H1 (cell line): ENCODE measurements around the gene FAM98C. TPM values are rescaled to one million over a fixed set of nuclear protein-coding genes. Genes with fewer than 3 reads are reported as not detected.

Experiments
- CTCF ChIA-PET: fragments of 300-600 bp; sonication (Branson Sonifier 250); formaldehyde crosslinking; loops from one replicate; lab custom pipeline; 2021; ENCODE audit not compliant: partially characterized antibody; lab: Charles Lee
- POLR2A ChIA-PET: fragments of 300-600 bp; sonication (Branson Sonifier 250); formaldehyde crosslinking; loops from one replicate; lab custom pipeline; 2021; ENCODE audit warnings: inconsistent platforms; ENCODE audit not compliant: partially characterized antibody; lab: Charles Lee
- DNase-seq, 2 experiments: peaks; one replicate each; pipeline versions ENCODE4 v3.0.0 to v3.0.0-alpha.2; 2010 to 2022; ENCODE audit warnings: low spot score in 2 of 2, low read depth in 1 of 2, mixed read lengths in 1 of 2
- FAIRE-seq: peaks from 2 replicates; lab custom pipeline; 2011; peaks lifted over from hg19 to GRCh38; lab: Jason Lieb, UNC
- H2AFZ ChIP-seq: 2 replicates; pipeline ENCODE4 v1.8.1; 2012; ENCODE audit warnings: low read length, inconsistent platforms
- H2AK5ac ChIP-seq: 2 replicates; pipeline ENCODE4 v1.6.1; 2013; ENCODE audit warnings: low read depth, low read length
- H2BK120ac ChIP-seq: replicated peaks from 2 replicates; pipeline ENCODE3; 2013; ENCODE audit warnings: low read depth, low read length, inconsistent platforms
- H2BK12ac ChIP-seq: 2 replicates; pipeline ENCODE4 v1.6.1; 2013; ENCODE audit warnings: low read depth, low read length
- H2BK15ac ChIP-seq: 2 replicates; pipeline ENCODE4 v1.6.1; 2013; ENCODE audit warnings: low read length
- H2BK20ac ChIP-seq: 2 replicates; pipeline ENCODE4 v1.6.1; 2013; ENCODE audit warnings: low read length
- H2BK5ac ChIP-seq: 2 replicates; pipeline ENCODE4 v1.6.1; 2013; ENCODE audit warnings: low read depth, low read length
- H3K14ac ChIP-seq: 2 replicates; pipeline ENCODE4 v1.6.1; 2013; ENCODE audit warnings: inconsistent platforms; ENCODE audit not compliant: insufficient read length
- H3K18ac ChIP-seq: 2 replicates; pipeline ENCODE4 v1.6.1; 2013; ENCODE audit warnings: low read length; ENCODE audit errors: extremely low read depth
- H3K23ac ChIP-seq: 2 replicates; pipeline ENCODE4 v1.6.1; 2013; ENCODE audit warnings: inconsistent platforms; ENCODE audit not compliant: insufficient read length
- H3K23me2 ChIP-seq: 2 replicates; pipeline ENCODE4 v1.6.1; 2013; ENCODE audit warnings: low read depth, low read length
- H3K27ac ChIP-seq: 2 replicates; pipeline ENCODE4 v1.6.1; 2011; ENCODE audit warnings: low read depth, low read length, inconsistent platforms
- H3K27me3 ChIP-seq, 4 experiments: replicated peaks in 1 of 4; 1 replicate in 1 of 4; 2 replicates in 3 of 4; pipeline versions ENCODE4 v1.6.1 to v1.8.1; 2011 to 2013; ENCODE audit warnings: low read length in 3 of 4, mild to moderate bottlenecking in 3 of 4, inconsistent platforms in 2 of 4, mixed read lengths in 2 of 4, moderate library complexity in 1 of 4; ENCODE audit not compliant: control insufficient read depth in 3 of 4, insufficient read depth in 3 of 4; ENCODE audit errors: extremely low read depth in 1 of 4
- H3K36me3 ChIP-seq, 4 experiments: 2 replicates each; pipeline versions ENCODE4 v1.6.1 to v1.8.1; 2011 to 2013; ENCODE audit warnings: mild to moderate bottlenecking in 4 of 4, low read length in 3 of 4, moderate library complexity in 2 of 4, control low read depth in 1 of 4, inconsistent platforms in 1 of 4; ENCODE audit not compliant: insufficient read depth in 4 of 4, control insufficient read depth in 2 of 4
- H3K4ac ChIP-seq: replicated peaks from 2 replicates; pipeline ENCODE3; 2013; ENCODE audit warnings: low read length, low read depth, mixed read lengths, inconsistent platforms; ENCODE audit not compliant: insufficient read length
- H3K4me1 ChIP-seq, 4 experiments: replicated peaks in 1 of 4; 1 replicate in 1 of 4; 2 replicates in 3 of 4; pipeline versions ENCODE4 v1.6.1 to v1.8.1; 2011 to 2013; ENCODE audit warnings: low read length in 3 of 4, inconsistent platforms in 2 of 4, mixed read lengths in 1 of 4; ENCODE audit not compliant: insufficient read depth in 4 of 4, control insufficient read depth in 3 of 4
- H3K4me2 ChIP-seq, 2 experiments: 2 replicates each; pipeline versions ENCODE4 v1.6.1 to v1.8.1; 2011 to 2013; ENCODE audit warnings: low read depth in 2 of 2, low read length in 2 of 2, control low read depth in 1 of 2, inconsistent platforms in 1 of 2, mild to moderate bottlenecking in 1 of 2; ENCODE audit not compliant: insufficient read depth in 1 of 2
- H3K4me3 ChIP-seq, 4 experiments: fragments of 200-600, 300-600 bp in 1 of 4; sonication (generic), shearing (Covaris generic), sonication (Bioruptor Twin) in 1 of 4; 2 replicates each; pipeline versions ENCODE4 v1.5.1 to v1.8.1; 2011 to 2016; ENCODE audit warnings: low read length in 4 of 4, low read depth in 3 of 4, control low read depth in 2 of 4, inconsistent platforms in 2 of 4, mild to moderate bottlenecking in 2 of 4, mixed read lengths in 1 of 4, moderate library complexity in 1 of 4; ENCODE audit not compliant: insufficient read depth in 2 of 4; ENCODE audit errors: extremely low read depth in 1 of 4
- H3K56ac ChIP-seq: replicated peaks from 2 replicates; pipeline ENCODE3; 2013; ENCODE audit warnings: low read depth, mild to moderate bottlenecking, mixed read lengths, low read length, inconsistent platforms; ENCODE audit not compliant: insufficient read length
- H3K79me1 ChIP-seq: 2 replicates; pipeline ENCODE4 v1.6.1; 2013; ENCODE audit warnings: low read depth, low read length, control low read depth
- H3K79me2 ChIP-seq, 2 experiments: 2 replicates each; pipeline versions ENCODE4 v1.6.1 to v1.8.1; 2012 to 2013; ENCODE audit warnings: low read length in 2 of 2, mild to moderate bottlenecking in 2 of 2, inconsistent platforms in 1 of 2; ENCODE audit not compliant: insufficient read depth in 2 of 2, control insufficient read depth in 1 of 2
- H3K9ac ChIP-seq, 4 experiments: replicated peaks in 1 of 4; 1 replicate in 1 of 4; 2 replicates in 3 of 4; pipeline versions ENCODE4 v1.6.1 to v1.8.1; 2011 to 2013; ENCODE audit warnings: low read depth in 3 of 4, low read length in 3 of 4, control low read depth in 2 of 4, mild to moderate bottlenecking in 2 of 4, moderate library complexity in 2 of 4, inconsistent platforms in 1 of 4; ENCODE audit errors: extremely low read depth in 1 of 4
- H3K9me3 ChIP-seq, 2 experiments: 2 replicates each; pipeline versions ENCODE4 v1.6.1 to v1.8.1; 2012 to 2013; ENCODE audit warnings: mild to moderate bottlenecking in 2 of 2, moderate library complexity in 2 of 2, control low read depth in 1 of 2, inconsistent platforms in 1 of 2, low read depth in 1 of 2, low read length in 1 of 2, mixed read lengths in 1 of 2; ENCODE audit not compliant: insufficient read depth in 2 of 2
- H4K20me1 ChIP-seq, 2 experiments: replicated peaks in 1 of 2; 2 replicates each; pipeline versions ENCODE3 to v1.8.1; 2011 to 2013; ENCODE audit warnings: inconsistent platforms in 2 of 2, low read length in 2 of 2, mild to moderate bottlenecking in 1 of 2; ENCODE audit not compliant: insufficient read depth in 2 of 2, control insufficient read depth in 1 of 2
- H4K5ac ChIP-seq: 2 replicates; pipeline ENCODE4 v1.6.1; 2013; ENCODE audit warnings: low read length, low read depth, mixed read lengths, inconsistent platforms; ENCODE audit not compliant: insufficient read length
- H4K8ac ChIP-seq: 2 replicates; pipeline ENCODE4 v1.8.0; 2013; ENCODE audit warnings: mild to moderate bottlenecking, moderate library complexity, low read length, inconsistent platforms; ENCODE audit not compliant: insufficient read depth; ENCODE audit errors: extremely low read depth
- H4K91ac ChIP-seq: replicated peaks from 2 replicates; pipeline ENCODE3; 2013; ENCODE audit warnings: low read length, mixed read lengths, inconsistent platforms; ENCODE audit not compliant: insufficient read length
- KDM4A ChIP-seq: IDR thresholded peaks from one replicate; pipeline ENCODE4 v1.7.1; 2012; ENCODE audit warnings: low read depth, mild to moderate bottlenecking, moderate library complexity, low read length, inconsistent platforms; ENCODE audit not compliant: severe bottlenecking
- NANOG ChIP-seq: IDR thresholded peaks from 2 replicates; pipeline ENCODE4 v1.6.1; 2011; ENCODE audit warnings: low read length, low read depth, mild to moderate bottlenecking, inconsistent platforms; ENCODE audit not compliant: insufficient read depth, poor library complexity, severe bottlenecking
- PHF8 ChIP-seq: fragments of 200-600 bp; sonication (generic); conservative IDR thresholded peaks from 2 replicates; pipeline ENCODE4 v1.7.1; 2012; ENCODE audit warnings: low read depth, mild to moderate bottlenecking, inconsistent platforms, low read length, moderate library complexity
- RAD21 ChIP-seq, 2 experiments: IDR thresholded peaks in 1 of 2; conservative IDR thresholded peaks in 1 of 2; 2 replicates each; pipeline ENCODE4 v1.6.1; 2011; ENCODE audit warnings: low read depth in 2 of 2, low read length in 2 of 2, improper control_type of control experiment in 1 of 2, inconsistent platforms in 1 of 2, mild to moderate bottlenecking in 1 of 2, moderate library complexity in 1 of 2
- RNF2 ChIP-seq: fragments of 200-900, 300-1000 bp; sonication (generic); IDR thresholded peaks from 2 replicates; pipeline ENCODE4 v1.7.1; 2016; ENCODE audit warnings: borderline replicate concordance, low read depth, mild to moderate bottlenecking, antibody characterized with exemption, low read length; ENCODE audit not compliant: poor library complexity, severe bottlenecking; ENCODE audit errors: missing control alignments
- SAP30 ChIP-seq: fragments of 300-600 bp; sonication (generic); IDR thresholded peaks from 2 replicates; pipeline ENCODE4 v1.7.1; 2012; ENCODE audit warnings: low read length, moderate library complexity, mild to moderate bottlenecking, inconsistent platforms; ENCODE audit not compliant: insufficient read depth, insufficient replicate concordance
- SIN3A ChIP-seq, 2 experiments: IDR thresholded peaks in 1 of 2; conservative IDR thresholded peaks in 1 of 2; 2 replicates each; pipeline ENCODE4 v1.6.1; 2011 to 2012; ENCODE audit warnings: low read length in 2 of 2, improper control_type of control experiment in 1 of 2, low read depth in 1 of 2, mild to moderate bottlenecking in 1 of 2
- SIRT6 ChIP-seq: IDR thresholded peaks from one replicate; pipeline ENCODE4 v1.7.1; 2012; ENCODE audit warnings: low read length, inconsistent platforms
- SUZ12 ChIP-seq: fragments of 200-600 bp; sonication (generic); IDR thresholded peaks from 2 replicates; pipeline ENCODE4 v1.6.1; 2012; ENCODE audit warnings: mild to moderate bottlenecking, inconsistent platforms, low read length, moderate library complexity, mixed read lengths
- TBP ChIP-seq: IDR thresholded peaks from 2 replicates; pipeline ENCODE4 v1.6.1; 2011; ENCODE audit warnings: low read depth, low read length, improper control_type of control experiment
- WGBS, 2 experiments: shearing (Covaris generic) in 1 of 2; methylation state at CpG; one replicate each; pipeline versions ENCODE4 v1.1.6 to v1.1.7; 2013 to 2015; ENCODE audit warnings: low lambda C conversion rate in 2 of 2, mixed read lengths in 2 of 2, inconsistent platforms in 1 of 2, low coverage in 1 of 2, missing lambda C conversion rate in 1 of 2; ENCODE audit not compliant: insufficient replicate concordance in 2 of 2, insufficient coverage in 1 of 2, insufficient read length in 1 of 2; ENCODE audit errors: extremely low coverage in 1 of 2, missing lambda C conversion rate in 1 of 2; 5-methylcytosine and 5-hydroxymethylcytosine counted together
- polyA plus RNA-seq, 7 experiments: library from polyadenylated mRNA; depleted of rRNA in 3 of 7; stranded (reverse) in 5 of 7; unstranded in 2 of 7; fragments of >200 nt in 5 of 7; fragments of 200-250 nt in 2 of 7; gene quantifications; 1 replicate in 5 of 7; 2 replicates in 1 of 7; 4 replicates in 1 of 7; pipeline versions ENCODE4 v1.2.1 to v1.2.3, GENCODE V29; 2011 to 2013; ENCODE audit warnings: missing spikeins in 2 of 7, mixed read lengths in 2 of 7
- total RNA-seq: library from RNA; stranded (reverse); fragmentation: NEBNext Ultra II Directional; extraction: Animal tissue kit (Norgen Biotek cat#: 25700); gene quantifications from 2 replicates; pipeline ENCODE4 v1.2.1, GENCODE V29; 2021

FAM98C gene
- total and polyA plus RNA-seq, 2 of the 8 experiments (the other 6 are each of a cell fraction or from before 2014, with no cell fraction given): 6.1 to 9.4 TPM

GRCh38 chr19:38361633-38362075 is 41.2 kb upstream of the FAM98C start:
- POLR2A ChIA-PET: interaction anchor here (0.7 to 2.8 kb wide), 7 partner anchors 10 to 57 kb away, joined by 3 to 9 read pairs (median 3); partner anchors contain the start of genes C19orf33 and PSMD8
- Histone ChIP-seq H3K4me3 (peak overlapping the region; percentile 57 to 70 (median 62)), H2BK120ac (no peak overlapping the region), H4K20me1 (peaks cover 0 to 2% of the 10 kb centered on the region in 2 experiments), H4K5ac (no peak overlapping the region), H3K9me3 (peaks cover 3 to 9% of the 10 kb centered on the region in 2 experiments; a peak in 2 of 4 replicates), H4K8ac (peak overlapping the region; percentile 85), H4K91ac (no peak overlapping the region), H3K23me2 (peaks cover 8% of the 10 kb centered on the region; the same call in 1 of the 2 replicates), H3K27me3 (peaks cover 4 to 25% (median 19%) of the 10 kb centered on the region in 4 experiments), H2BK5ac (0 out of 2 replicates have a peak overlapping the region, but pooled peaks have one; percentile 89), H3K27ac (no peak overlapping the region), H3K23ac (no peak overlapping the region), H3K4me1 (peaks cover 0 to 5% (median 2%) of the 10 kb centered on the region in 4 experiments; a peak in 3 of 7 replicates), H3K14ac (no peak overlapping the region), H2AFZ (no peak overlapping the region; the same call in 1 of the 2 replicates), H3K79me1 (no peaks in the 10 kb centered on the region), H3K79me2 (no peaks in the 10 kb centered on the region), H2BK12ac (no peak overlapping the region), H3K4me2 (peak overlapping the region; percentile 71 to 76), H2BK20ac (no peak overlapping the region), H3K18ac (peak overlapping the region; percentile 19; the same call in 1 of the 2 replicates), H2AK5ac (no peak overlapping the region), H2BK15ac (no peak overlapping the region), H3K4ac (no peak overlapping the region), H3K9ac (peak overlapping the region in 1 of 4 experiments; percentile 25; a peak in 2 of 7 replicates), H3K56ac (peak overlapping the region; percentile 46), H3K36me3 (no peaks in the 10 kb centered on the region)
- DNase-seq: peak; percentile 78 to 91
- TF ChIP-seq RNF2: peak; percentile 31
- TF ChIP-seq TBP: peak; percentile 17; the same call in 1 of the 2 replicates
- TF ChIP-seq PHF8: 0 out of 2 replicates have a peak, but pooled peaks have one; percentile 14
- peak in 1 of 2 experiments; percentile 13; a peak in 1 of 4 replicates for TF ChIP-seq RAD21 (IDR thresholded peaks at IDR 0.05 in 1 of 2, conservative IDR thresholded peaks at IDR 0.05 in 1 of 2; ENCODE audit: low read depth in 2 of 2, low read length in 2 of 2)
- TF ChIP-seq NANOG: no peak
- TF ChIP-seq SIN3A (conservative IDR thresholded peaks at IDR 0.05 in 1 of 2, IDR thresholded peaks at IDR 0.05 in 1 of 2; ENCODE audit: low read depth in 1 of 2, low read length in 2 of 2): 0 out of 4 replicates have a peak, but pooled peaks of 1 of the 2 experiments have one; percentile 2
- TF ChIP-seq KDM4A: peak; percentile 36
- no peak for TF ChIP-seq SAP30
- TF ChIP-seq SUZ12: peak; percentile 7; the same call in 1 of the 2 replicates
- TF ChIP-seq SIRT6: no peak
- WGBS, 2 experiments: 2% methylated on average over 29 of the region's 37 CpGs; no CpG with 5 or more reads in 1 of the 2 experiments
- CTCF ChIA-PET: interaction anchor here (0.6 to 2.8 kb wide), 7 partner anchors 10 to 219 kb away, joined by 3 to 14 read pairs (median 4); partner anchors contain the start of genes C19orf33 and PSMD8
- FAIRE-seq: no peak
